GM21529 (cell line): ENCODE data around the gene SCD5.
"Not testable (repeated sequence)": the region's sequence is repeated elsewhere in the genome, so short reads cannot be mapped to it uniquely, and the experiment has no call there.

Experiments used
- ATAC-seq: cut with Tn5 transposase; IDR thresholded peaks from one replicate; pipeline ENCODE4 v1.9.1; 2021; ENCODE audit not compliant: unreplicated experiment

Gene SCD5

DNA sequence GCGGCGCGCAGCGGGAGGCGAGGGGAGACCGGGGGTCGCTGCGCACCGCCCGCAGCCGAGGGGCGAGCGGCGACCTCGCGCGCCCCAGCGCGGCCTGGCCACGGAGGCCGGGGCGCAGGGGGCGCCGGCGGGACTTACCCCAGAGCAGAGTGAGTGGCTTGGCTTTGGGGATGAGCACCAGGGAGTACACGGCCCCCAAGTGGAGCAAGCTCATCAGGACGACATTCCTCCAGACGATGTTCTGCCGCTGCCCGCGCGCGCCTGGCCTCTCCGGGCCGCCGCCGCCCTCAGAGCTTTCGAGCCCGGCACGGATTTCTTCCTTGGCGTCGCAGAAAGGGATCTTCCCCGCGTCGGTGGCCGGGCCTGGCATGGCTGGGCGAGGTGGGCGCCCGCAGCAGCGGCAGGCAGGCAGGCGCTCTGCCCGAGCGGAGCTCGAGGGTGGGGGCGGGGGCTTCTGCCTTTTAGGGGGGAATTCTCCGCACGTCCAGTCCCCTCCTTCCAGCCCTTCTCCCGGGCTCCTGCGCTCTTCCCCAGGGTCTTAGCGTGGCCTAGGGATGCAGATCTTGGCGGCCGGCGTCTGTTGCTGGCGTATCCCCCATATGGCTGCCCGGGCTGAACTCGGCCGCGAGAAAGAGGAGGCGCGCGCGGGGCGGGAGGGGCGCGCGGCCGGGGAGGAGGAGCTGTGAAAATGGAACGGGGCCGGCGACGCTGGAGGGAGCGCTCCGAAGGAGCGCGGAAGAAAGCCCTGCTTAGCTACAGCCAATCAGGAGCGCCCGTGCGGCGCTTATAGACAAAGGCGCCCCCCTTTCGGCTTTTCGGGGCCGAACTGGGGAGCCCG lies at the start of gene SCD5:
TSS of gene SCD5 (minus strand) at position 629 of the 838 bp plus-strand sequence. CDS start at position 370, 259 bp downstream.
- ATAC-seq = peak; percentile 90

DNA sequence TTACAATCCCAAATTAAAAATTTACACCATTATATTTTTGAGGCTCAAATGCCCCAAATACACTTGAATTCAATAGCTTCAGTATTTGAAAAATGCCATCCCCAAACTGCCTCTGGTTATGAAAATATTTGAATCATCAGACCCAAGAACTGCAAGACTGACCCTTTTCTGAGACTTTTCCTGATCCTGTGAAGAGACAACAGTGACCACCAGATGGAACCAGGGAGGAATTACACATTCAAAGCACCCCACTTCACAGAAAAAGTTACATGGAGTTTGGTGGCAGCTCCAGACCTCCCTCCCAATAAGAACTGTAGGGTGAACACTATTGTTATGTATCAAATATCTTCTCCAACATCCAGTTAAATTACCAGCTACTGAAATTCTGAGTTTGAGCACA lies 44.0 kb upstream of the SCD5 start:
- no peak for ATAC-seq

DNA sequence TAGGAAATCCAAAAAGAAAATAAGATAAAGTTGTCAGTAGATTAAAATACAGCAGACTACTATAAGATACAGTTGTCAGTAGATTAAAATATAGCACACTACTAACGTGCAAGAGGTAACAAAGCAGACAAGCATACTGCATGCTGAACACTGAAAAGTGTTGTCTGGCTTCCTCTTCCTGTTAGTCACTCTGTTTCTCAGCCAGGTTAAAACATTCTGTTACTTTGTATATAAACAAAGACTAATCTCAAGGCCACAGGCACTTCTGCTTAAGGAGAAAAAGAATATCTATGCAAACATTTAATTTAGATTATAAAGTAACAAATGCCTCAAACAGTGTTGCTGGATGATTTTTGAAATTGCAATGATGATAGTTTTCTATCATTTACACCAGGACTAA lies 41.0 kb upstream of the SCD5 start:
- no peak for ATAC-seq

DNA sequence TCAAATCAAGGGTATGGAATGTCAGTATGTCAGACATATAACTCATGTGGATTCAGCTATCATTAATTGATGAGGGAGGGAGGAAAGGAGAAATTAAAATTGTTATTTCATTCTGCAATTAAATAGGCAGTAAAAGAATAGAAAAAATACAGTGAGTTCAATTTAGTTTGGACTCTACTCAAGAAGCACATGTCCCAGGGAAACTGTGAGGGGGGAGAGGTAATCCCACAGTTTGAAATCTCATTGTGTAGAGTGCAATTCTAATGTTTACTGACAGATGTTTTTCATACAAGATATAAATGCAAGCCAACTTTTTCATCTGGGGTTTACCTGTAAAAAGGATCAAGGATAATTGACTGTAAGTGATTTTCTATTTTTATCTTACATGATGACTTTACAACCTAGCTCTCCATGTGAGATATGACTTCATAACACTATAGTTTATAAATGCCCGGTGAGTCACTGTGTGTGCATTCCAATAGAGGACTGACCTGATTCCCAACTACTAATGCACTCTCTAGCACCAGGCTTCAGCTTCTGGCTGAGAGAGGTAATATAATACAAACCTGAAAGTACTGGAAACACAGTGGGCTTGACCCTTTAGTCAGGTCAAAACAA lies 35.2 kb upstream of the SCD5 start:
- ATAC-seq = no peak

DNA sequence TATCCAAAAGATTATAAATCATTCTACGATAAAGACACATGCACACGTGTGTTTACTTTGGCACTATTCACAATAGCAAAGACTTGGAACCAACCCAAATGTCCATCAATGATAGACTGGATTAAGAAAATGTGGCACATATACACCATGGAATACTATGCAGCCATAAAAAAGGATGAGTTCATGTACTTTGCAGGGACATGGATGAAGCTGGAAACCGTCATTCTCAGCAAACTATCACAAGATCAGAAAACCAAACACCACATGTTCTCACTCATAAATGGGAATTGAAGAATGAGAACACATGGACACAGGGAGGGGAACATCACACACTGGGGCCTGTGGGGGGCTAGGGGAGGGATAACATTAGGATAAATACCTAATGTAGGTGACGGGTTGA lies 34.5 kb upstream of the SCD5 start:
- not testable (repeated sequence) for ATAC-seq

DNA sequence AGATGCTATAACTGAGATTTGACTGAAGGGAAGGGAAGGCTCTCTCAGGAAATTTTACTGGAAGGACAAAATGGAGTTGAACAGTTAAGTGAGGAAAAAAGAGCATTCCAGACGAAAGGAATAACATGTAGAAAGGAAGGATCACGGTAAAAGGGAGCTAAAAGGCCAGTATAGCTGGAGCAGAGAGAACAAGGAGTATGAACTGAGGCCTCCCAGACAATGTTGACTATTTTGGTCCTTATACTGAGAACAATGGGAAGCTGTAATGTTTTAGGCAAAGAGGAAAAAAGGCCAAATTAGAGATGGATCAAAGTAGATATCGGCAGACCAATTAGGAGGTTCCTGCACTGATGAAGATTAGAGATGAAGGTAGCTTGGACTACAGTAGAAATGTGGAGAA lies 26.8 kb upstream of the SCD5 start:
- no peak for ATAC-seq

DNA sequence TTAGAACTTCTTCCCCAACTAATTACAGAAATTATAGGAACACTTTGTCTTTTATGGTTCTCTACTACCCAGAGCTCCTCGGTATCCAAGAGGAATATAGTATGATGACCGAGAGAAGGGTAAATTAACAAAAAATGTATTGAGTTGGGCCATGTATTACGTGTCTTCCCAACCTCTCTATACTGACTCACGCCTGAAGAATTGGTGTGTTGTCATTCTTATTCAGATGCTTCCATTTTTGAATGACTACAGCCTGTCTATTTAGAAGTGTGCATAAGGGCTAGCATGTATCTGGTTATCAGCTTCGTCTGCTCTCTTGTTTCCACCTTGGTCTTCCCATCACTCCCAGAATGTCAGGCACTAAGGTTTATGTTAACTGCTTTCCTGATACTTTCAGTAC lies 24.5 kb upstream of the SCD5 start:
- no peak for ATAC-seq

DNA sequence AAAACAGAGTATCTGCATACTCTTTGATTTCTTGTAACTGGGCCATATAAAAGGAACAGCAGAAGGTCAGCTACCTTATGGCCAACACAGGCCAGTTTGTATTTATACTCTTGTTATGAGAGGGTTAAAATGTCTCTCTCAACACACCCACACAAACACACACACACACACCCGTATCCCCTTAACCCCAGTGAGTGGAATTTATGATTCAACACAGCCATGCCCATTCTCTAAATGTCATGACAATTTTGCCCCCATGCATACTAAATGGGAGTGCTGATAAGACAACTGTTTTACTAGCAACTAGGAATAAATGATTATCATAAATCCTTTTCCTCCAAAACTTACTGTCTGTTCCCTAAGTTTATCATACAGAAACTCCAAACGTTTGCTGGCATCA lies 22.1 kb upstream of the SCD5 start:
- no peak for ATAC-seq

DNA sequence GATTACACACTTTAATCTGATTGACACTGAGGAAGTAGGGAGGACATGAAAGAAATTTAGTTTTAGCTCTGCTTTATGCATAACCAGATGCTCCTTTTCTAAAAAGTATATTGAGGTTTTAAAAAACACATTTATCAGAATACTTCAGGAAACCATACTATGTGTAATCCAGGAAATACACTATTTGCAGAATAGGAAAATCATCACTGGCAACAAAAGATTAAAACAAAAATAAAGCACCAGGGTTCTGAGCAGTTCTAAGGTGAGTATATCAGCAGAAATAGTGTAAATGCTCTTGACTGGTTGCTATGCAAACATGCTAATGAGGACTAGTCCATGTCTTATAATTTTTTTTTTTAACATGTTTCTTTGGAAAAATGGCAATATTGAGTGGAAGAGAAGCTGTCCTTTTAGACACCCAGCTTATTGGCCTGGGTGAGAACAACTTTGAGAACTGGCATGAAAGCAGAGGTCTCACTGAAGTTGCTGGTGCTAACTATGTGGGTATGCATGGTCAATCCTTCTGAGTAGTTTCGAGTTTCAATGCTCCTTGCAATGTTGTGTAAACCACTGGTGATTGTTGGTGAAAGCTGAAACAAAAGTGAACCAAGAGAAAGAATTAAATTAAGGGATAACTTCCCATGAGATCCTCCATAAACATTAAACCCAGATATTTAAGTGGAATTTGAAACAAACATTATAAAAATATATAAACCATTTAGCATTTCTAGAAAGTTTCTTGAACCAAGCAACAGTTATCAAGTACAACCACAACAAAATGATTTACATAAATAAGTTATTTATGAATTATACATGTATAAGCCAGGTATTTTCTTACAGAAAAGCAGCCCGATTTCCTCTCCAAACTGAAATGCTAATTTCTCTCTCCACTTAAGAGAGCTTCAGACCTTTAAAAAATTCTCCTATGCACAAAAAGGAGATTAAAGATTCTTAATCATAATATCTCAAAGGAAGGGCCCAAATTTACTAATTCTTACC lies 20.4 kb upstream of the SCD5 start:
- no peak for ATAC-seq

DNA sequence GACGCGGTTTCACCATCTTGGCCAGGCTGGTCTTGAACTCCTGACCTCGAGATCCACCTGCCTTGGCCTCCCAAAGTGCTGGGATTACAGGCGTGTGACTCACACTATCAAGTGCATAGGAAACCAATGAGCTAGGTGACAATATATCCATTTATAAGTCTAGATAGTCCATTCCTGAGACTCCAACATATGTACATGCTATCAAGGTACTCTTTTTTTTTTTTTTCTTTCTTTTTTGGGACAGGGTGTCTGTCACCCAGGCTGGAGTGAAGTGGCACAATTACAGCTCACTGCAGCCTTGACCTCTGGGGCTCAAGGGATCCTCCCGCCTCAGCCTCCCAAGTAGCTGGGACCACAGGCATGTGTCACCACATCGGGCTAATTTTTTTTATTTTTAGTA lies 18.3 kb upstream of the SCD5 start:
- ATAC-seq = not testable (repeated sequence)

DNA sequence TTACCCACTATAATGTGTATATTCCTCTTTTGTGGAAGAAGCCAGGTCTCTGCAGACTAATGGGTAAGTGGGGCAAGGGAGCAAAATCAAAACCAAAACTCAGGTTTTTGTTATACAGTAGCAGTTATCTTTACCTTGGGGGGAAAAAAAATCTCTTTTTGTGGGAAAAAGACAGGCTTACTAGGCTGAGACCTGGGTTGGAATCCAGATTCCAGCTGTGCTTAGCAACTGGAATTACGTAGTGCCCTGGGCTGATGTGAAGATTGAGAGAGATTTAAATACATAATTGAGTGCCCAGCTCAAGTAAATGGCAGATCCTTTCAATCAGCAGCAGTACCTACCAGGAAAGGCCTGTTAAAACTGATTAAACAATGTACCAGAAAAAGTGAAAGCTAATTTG lies 15.4 kb upstream of the SCD5 start:
- no peak for ATAC-seq

DNA sequence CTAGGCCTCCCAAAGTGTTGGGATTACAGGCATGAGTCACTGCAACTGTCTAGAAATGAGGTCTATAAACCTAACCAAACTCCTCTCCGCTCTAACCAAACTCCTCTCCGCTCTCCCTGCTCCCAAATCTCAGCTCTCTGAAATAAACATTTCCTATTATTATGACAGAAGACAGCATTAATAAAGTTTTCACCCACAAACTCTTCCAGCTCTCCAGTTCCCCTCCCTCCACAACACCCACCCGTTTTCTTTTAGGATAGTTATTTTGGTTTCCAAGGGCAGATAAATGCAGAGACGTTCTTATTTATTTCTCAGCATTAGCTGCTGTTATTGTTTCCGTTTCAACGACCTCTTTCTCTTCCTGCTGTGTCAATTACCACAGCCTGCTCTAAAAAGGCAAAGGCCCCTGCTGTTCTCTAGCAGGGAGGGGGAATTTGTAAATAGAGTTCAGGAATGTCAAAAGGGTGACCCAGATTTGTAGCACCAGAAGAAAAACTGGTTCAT lies 13.3 kb upstream of the SCD5 start:
- no peak for ATAC-seq

DNA sequence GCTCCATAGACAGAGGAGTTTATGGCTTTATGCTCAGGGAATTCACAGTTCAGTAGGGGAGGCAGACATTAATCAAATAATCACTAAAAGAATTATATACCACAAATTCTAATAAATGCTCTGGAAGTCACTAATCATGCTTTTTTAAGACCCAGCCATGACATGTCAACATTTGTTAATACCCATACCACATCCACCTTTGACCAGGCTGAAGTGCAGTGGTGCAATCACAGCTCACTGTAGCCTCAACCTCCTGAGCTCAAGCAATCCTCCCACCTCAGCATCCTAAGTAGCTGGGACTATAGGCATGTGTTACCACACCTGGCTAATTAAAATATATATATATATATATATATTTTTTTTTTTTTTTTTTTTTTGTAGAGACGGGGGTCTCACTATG lies 12.8 kb upstream of the SCD5 start:
- ATAC-seq = no peak

DNA sequence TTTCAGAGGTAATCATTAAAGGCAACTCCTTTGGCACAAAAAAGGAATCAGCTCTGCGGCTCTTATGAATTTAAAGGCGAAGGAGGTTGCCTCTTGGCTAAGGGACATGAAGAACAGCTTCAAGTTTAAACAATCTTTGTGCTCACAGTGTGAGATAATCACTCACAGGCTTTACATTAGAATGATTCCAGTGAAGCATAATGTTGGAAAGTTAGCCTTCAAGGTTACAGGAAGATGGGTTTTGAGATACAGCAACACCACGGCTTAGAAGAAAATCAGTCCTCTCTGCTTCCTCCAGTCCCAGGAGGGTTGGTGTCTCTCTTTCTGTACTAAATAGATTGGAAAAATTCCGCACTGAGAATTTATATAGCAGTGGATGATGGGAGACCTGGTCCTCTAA lies 11.6 kb upstream of the SCD5 start:
- ATAC-seq = no peak

DNA sequence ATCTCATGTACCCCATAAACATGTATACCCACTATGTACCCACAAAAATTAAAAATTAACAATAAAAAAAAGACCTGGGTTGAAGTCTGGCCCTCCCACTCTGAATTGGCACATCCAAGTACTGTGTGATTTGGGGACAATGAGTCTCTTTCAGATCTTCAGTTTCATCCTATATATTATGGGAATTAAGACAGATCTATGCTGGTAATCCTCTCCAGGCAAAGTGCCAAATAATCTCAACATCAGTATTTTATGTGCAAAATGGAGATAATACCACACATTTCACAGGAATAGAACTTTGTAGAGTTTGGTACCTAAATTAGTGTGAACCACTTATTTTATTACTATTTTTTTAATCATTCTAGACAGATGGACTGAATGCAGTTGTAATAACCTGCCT lies 11.0 kb upstream of the SCD5 start:
- no peak for ATAC-seq

DNA sequence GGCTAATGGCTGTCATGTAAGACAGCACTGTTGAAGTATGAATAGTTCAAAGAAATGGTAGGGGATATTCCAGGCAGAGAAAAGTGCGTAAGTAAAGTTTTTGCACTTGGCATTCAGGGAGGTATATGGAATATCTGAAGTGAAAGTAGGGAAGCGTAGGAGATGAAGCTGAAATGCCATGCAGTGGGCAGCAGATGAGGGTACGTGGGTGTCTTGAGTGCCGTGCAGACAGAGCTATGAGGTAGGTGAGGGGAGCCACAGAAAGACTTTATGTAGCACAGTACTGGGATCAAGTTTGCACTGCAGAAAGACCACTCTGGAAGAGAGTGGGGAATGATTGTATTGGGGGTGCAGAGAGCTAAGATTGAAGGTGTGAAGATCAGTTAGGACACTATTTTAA lies 5.2 kb upstream of the SCD5 start:
- no peak for ATAC-seq

DNA sequence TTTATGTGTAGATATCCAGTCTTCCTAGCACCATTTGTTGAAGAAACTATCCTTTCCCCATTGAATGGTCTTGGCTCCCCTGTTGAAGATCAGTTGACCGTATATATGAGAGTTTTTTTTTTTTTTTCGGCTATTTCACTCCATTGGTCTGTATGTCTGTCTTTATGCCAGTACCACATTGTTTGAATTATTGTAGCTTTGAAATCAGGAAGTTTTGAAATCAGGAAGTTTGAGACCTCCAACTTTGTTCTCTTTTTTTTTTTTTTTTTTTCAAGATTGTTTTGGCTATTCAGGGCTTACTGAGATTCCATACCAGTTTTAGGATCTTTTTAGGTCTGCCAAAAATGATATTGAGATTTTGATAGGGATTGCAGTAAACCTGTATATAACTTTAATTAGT lies 4.3 kb upstream of the SCD5 start:
- ATAC-seq = no peak

DNA sequence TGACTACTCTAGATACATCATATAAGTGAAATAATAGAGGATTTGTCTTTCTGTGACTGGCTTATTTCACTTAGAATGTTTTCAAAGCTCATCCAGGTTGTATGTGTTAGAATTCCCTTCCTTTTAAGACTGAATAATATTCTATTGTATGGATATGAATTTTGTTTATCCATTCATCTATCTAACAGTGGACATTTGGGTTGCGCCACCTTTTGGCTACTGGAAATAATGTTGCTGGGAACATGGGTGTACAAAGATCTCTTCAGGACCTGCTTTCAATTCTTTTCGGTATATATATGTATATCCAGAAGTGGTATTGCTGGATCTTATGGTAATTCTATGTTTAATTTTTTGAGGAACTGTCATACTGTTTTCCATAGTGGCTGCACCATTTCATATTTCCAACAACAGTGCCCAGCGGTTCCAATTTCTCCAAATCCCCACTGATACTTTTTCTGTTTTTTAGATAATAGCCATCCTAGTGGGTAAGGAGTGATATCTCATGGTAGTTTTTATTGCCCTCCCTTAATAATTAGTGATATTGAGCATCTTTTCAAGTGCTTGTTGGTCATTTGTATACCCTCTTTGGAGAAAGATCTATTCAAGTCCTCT lies 3.4 kb upstream of the SCD5 start:
- no peak for ATAC-seq

DNA sequence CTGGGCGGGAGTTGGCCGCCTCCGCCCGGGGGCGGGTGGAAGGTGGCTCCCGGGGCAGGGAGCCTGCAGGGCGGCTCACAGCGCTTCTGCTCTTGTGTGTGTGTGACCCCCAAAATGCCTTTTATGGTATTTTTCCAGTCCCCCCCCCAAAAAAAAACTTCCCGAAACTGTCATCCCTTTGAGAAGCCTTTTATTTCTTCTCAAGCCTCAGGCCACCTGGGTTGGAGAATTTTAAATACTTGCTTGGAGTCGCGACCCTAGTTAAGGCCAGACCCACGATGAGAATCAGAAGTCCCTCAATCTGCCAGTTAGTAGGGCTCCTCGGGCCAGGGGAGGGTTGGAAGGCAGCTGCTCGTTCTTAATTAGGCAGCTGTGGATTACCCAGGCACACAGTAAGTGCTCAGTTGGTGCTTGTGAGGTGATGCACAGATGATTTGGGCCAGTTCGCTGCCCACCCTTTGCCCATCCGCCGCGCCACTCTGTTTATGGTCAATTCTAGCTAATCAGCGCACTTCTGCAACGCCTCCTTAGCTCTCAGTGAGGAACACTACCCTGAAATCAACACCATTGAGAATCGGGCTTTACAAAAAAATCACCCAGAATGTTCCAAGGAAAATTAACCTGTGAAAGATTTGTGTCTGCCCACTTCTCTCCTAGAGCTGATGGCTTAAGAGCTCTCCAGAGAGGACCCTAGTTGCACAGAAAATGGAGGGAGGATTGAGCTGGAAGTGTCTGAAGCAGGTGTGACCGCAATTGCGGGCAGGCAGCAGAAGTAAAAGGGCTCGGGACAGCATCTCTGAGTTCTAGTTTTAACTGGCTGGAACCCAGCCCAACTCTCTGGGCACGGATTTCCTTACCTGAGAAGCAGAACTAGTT lies 648 bp upstream of the SCD5 start:
- peak; percentile 27 for ATAC-seq
